Fibroblast of lung (primary cell): Measurements from ENCODE around the gene ERRFI1.

ENCODE experiments used
- CTCF ChIP-seq, 2 donors: IDR thresholded peaks in 1 of 2; conservative IDR thresholded peaks in 1 of 2; 1 replicate in 1 of 2; 2 replicates in 1 of 2; pipeline ENCODE4 v1.5.1; 2011 to 2012; ENCODE audit warnings: low read length in 2 of 2, control low read depth in 1 of 2, inconsistent platforms in 1 of 2, low read depth in 1 of 2, mild to moderate bottlenecking in 1 of 2
- EZH2 ChIP-seq: IDR thresholded peaks from 2 replicates; pipeline ENCODE4 v1.5.1; 2012; ENCODE audit warnings: low read length, control low read depth, mild to moderate bottlenecking; ENCODE audit errors: missing control alignments

- TF ChIP-seq CTCF (conservative IDR thresholded peaks at IDR 0.05 in 1 of 2, IDR thresholded peaks at IDR 0.05 in 1 of 2; ENCODE audit: low read depth in 1 of 2, low read length in 2 of 2), result no peak
- TF ChIP-seq EZH2, result no peak
Measured at GRCh38 chr1:8061210-8061609, 35.1 kb upstream of the ERRFI1 start.
